Bone marrow (tissue), 2 donors: ENCODE data around the gene PTPRN2.
"Not testable (repeated sequence)": the region's sequence is repeated elsewhere in the genome, so short reads cannot be mapped to it uniquely, and the experiment has no call there.

Source experiments
- DNase-seq, 2 donors: peaks; one replicate each; lab custom pipeline; 2025; lab: John Stamatoyannopoulos, UW

PTPRN2 gene

DNA sequence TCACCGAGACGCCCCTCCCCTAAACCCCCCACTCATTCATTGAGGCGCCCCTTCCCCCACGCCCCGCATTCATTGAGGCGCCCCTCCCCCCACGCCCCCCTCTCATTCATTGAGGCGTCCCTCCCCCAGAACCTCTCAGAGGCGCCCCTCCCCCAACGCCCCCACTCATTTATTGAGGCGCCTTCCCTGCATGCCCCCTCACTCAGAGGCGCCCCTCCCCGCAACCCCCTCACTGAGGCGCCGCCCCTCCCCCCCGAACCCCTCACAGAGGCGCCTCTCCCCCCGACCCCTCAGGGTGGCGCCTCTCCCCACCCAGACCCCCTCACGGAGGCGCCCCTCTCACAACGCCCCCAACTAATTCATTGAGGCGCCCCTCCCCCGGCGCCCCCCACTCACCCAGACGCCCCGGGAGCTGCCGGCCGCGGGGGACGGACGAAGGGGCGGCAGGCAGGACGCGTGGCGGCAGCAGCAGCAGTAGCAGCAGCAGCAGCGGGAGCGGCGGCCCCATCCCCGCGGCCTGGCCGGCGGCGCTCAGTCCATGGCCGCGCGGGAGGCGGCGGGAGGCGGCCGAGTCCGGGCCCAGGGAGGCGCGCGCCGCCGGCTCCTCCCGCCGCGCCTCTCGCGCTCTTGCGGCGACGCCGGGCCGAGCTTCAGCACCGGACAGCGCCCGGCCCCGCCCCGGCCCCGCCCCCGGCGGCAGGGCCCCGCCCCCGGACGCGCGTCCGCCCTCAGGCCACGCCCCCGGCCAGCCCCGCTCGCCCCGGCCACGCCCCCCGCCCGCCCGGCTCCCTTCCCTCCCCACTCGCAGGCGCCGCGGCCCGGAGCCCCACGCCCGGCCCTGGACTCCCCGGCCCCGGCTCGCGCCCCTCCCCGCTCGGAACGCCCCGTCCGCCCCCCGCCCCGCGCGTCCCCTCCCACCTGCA lies at the start of gene PTPRN2:
Gene PTPRN2, minus strand, starts transcription at position 662 of the 923 bp plus-strand sequence.
- DNase-seq: peak in 1 of 2 donors; percentile 18

DNA sequence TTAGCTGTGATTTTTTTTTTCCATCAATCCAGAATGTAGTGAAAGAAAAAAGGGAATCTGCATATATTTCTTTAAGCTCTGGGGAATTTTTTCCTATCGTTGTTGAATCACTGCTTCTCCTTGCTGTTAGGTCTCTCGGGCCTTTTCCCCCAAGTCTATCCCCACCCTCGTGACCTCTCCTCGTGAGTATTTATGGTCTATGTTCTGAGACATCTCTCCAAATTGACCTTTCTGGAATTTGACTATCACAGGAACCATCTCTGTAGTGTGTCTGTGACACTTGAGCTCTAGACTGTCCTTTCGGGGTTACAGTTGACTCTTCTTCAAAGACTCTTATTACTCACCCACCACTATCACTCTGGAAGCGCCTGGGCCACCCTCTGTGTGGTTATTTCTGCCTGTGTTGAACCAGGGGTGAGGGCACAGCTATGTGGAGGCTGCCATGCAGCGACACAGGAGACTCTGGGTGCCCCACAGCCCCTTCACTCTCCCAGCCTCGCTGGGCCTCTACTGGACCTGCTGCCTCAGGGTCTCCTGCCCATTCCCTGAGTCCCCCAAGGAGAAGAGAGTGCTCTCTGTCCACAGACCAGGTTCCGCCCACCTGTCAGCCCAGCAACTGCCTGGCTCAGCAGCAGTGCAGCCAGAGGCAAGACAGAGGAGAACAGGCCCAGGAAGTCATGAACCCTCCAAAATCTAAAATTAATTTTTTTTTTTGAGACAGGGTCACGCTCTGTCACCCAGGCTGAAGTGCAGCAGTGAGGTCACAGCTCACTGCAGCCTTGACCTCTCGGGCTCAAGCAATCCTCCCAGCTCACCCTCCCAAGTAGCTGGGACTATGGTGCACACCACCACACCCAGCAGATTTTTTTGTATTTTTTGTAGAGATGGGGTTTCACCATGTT lies 45.7 kb upstream of the PTPRN2 start:
- no peak for DNase-seq

DNA sequence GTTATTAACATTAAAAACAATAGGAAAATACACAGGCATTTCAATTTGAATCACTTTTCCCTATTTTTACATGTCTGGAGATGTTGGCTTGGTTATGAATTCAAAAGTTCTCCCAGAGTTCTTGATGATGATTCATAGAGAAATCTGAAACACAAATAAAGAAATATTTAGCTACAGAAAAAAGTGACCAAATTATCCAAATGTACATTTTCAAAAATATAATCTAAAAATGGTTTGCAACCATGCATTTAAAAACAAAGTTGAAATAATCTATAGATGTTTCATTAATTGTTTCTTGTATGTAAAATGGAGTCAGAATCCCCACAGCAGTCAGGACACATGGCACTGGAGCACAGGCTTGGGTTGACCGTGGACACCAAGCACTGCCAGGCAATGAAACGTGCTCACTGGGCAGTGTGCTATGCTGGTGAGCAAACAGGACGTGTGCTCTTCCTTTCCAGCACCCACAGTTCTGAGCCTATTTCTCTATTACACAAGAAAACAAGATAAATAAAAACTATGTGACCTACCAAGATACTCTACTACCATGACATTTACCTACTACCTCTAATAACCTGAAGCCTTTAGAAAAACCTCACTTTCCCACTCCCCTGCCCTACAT lies 44.1 kb upstream of the PTPRN2 start:
- DNase-seq: no peak

DNA sequence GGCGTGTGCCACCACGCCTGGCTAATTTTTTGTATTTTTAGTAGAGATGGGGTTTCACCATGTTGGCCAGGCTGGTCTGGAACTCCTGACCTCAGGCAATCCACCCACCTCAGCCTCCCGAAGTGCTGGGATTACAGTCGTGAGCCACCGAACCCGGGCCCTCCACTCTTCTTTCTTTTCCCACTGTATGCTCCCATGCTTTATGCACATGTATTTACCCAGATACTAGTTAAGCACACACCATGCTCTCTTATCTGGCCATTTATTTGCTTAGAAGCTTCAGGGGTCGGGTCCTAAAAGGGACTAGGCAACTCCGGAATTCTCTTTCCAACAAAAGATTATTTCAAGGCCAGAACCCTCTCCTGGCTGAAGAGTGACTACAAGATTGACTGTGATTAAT lies 38.7 kb upstream of the PTPRN2 start:
- DNase-seq: not testable (repeated sequence)

DNA sequence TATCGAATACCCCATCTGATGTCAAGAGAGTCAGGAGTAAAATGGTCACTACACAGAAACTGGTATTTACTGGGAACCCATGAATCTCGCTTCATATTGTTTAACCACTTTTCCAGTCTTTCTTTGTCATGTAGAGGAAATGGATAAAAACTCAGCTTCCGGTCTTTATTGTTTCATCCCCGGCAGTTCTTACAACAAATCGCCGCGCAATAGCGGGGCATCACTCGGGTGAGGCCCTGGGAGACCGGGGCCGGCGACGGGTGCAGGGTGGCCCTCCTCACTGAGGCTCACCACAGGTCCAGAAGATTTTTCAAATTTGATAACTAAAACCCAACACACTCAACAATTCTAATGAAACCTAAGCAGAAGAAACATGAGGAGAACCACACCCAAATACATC lies 35.6 kb upstream of the PTPRN2 start:
- no peak for DNase-seq

DNA sequence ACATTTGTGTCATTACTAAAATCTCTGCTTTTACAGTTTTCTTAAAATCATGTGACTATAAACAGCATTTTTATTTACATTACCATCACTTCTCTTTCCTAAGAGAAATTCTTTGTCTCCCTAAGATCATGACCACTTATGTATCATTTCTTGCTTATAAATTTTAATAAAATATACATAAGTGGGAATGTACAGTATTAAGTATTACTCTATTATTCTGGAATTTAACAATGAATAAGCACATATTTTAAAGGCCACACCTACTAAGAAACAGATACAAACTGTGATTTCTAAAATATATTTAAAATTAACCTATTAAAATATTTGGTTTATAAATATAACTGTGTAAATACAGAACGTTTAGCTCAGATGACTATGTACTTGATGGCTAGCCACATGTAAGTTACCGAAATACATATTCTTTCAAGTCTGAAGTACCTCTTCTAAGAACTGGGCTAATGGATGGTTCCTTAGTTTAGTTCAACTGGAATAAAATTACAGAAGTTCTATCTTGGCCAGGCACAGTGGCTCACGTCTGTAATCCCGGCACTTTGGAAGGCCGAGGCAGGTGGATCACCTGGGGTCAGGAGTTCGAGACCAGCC lies 33.3 kb upstream of the PTPRN2 start:
- no peak for DNase-seq

DNA sequence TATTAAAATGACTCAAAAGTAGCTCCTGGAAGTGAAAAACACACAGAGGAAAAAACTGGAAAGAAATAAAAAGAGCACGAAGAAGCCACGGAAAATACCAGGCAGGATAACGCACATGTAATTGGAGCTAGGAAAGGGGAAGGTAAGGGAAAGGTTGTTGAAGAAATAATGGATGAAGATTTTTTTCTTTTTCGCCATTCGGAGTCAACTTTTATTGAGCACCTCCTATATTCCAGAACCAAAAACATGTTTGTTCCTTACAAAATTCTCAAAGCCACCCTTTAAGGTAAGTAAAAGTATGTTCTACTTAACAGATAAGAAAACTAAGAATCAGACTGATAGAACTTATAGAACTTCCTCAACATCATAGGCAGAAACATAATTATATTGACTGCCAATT lies 32.8 kb upstream of the PTPRN2 start:
- DNase-seq: no peak

DNA sequence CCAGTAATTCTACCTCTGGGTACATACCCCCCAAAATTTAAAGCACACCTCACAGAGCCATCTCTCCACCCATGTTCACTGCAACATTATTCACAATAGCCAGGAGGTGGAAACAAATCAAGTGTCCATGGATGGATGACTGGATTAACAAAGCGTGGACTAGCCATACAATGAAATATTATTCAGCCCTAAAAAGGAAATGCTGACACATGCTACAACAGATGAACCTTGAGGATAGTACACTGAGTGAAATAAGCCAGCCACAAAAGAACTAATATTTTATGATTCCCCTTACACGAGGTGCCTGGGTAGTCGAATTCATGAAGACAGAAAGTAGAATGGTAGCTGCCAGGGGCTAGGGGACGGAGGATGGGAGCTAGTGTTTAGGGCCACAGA lies 31.1 kb upstream of the PTPRN2 start:
- no peak for DNase-seq

DNA sequence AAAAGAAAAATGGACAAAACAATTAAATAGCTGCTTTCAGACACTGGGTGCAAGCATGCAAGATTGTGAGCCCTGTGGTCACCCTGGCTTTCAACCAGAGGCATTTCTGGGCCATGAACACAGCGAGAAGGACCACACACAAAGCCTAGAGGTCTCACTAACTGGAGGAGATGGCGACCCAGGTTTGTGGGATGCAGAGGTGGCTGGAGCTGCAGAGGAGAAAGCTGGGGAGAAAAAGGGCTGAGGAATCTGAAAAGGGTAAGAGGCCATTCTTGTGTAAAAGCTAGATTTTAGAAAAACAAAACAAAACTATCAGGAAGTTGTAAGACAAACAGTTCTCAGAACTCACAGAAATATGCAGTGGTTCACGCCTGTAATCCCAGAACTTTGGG lies 30.1 kb upstream of the PTPRN2 start:
- DNase-seq: no peak

DNA sequence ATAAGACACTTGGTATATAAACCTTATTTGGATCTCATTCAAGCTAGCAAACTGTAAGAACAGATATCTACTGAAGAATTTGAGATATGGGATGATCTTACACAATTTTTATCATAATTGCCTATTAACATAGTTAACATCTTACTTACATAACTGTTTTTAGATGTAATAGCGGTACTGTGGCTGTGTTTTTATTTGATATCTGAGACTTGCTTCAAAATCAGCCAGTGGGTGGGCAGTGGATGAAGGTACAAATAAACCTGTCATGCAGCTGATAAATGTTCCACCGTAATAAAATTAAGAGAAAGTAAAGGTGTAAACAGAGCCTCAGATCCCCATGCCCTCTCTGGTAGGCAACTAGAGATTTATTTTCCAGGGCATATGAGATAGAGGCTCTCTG lies 28.4 kb upstream of the PTPRN2 start:
- no peak for DNase-seq

DNA sequence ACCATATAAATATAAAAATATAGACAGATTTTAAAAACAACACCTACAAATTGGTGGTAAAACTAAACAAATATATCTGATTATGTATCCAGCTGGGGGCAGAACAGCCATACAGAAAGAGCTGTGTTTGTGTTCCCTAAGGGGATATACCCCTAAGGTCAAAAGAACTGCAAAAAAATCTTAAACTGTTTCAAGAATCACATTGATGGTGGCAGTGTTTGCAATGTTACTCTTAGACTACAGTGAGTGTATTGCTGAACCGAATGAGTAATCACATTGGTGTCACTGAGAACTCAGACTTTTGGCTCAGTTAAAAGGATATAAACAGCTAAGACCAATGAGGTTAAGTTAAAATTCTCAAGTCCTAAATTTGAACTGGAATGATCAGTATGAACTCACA lies 27.1 kb upstream of the PTPRN2 start:
- no peak for DNase-seq

DNA sequence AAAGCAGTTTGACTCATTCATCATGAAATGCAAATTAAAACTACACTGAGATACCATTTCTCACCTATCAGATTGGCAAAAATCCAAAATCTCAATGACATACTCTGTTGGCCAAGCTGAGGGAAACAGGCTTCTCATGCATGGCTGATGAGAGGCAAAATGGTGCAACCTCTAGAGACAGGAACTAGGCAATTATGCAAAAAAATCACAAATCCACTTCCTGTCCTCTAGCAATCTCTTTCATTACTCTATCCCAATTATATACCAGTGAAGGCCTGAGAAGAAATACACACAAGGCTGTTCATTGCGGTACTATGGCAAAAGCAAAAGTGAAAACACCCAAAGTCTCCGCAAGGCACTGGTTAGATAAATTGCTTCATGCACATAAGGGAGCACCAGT lies 25.9 kb upstream of the PTPRN2 start:
- no peak for DNase-seq

DNA sequence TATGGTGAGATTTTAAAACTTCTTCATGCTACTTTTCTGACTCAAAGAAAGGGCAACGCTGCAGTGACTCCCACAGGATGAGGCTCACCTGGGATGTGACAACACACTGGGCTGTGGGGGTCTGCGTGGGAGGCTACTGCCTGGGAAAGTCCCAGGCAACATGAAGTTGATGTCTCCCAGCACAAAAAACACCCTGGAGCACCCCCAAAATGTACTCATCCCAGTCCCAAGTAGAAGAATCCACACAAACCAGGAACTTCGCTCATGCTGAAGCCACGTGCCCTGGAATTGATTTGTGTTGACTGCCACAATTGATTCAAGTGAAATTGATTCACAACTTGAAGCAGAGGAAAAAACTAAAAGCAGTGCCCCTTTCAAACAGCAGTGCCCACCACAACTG lies 24.9 kb upstream of the PTPRN2 start:
- DNase-seq: no peak

DNA sequence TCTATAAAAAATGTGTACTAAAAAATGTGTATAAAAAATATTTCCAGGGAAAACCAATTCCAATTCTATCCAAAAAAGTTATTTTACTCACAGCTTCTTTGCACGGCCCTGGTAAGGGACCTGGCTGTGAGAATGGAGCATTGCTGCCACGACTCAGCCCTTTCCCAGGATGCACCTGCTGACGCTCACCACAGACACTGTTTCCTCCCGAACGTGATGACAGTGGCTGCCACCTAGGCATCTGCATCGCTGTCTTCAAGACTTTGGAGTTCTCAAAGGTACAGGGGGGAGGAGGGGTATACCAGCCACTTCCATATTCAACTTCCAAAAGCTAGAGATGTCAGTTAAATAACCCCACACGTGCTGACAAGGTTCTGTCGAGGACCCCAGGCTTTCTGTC lies 23.9 kb upstream of the PTPRN2 start:
- DNase-seq: no peak

DNA sequence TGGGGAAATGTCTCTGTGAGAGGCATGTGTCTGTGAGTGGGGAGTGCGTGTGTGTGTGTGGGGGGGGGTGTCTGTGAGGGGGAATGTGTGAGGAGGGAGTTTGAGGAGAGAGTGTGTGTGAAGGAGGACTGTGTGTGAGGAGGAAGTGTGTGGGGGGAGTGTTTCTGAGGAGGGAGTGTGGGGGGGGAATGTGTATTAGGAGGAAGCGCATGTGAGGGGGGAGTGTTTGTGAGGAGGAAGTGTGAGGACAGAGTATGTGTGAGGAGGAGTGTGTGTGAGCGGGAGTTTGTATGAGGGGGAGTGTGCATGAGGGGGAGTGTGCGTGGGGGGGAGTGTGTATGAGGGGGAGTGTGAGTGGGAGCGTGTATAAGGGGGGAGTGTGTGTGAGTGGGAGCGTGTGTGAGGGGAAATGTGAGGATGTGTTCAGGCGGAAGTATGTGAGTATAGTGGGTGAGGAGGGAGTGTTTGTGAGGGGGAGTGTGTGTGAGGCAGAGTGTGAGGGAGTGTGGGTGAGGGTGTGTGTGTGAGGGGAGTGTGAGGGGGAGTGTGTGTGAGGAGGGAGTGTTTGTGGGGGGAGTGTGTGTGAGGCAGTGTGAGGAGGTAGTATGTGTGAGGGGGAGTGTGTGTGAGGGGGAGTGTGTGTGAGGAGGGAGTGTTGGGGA lies 21.8 kb upstream of the PTPRN2 start:
- DNase-seq: no peak

DNA sequence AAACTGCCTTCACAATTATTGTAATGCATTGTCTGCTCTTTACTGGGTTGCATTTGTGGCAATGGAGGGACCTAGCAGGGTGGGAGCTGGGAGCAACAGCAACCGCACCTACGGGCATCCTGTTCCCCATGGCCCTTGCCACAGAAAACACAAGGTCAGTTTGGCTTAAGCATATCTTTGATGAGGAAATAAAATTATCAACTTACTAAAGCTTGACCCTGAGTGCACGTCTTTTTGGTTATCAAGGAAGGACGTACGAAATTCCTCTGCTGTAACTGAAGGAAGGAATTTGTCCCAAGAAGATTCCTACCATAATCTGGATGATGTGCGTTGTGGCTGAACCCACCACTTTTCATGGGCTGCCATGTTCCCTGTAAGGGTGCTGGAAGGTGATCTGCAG lies 19.9 kb upstream of the PTPRN2 start:
- DNase-seq: no peak

DNA sequence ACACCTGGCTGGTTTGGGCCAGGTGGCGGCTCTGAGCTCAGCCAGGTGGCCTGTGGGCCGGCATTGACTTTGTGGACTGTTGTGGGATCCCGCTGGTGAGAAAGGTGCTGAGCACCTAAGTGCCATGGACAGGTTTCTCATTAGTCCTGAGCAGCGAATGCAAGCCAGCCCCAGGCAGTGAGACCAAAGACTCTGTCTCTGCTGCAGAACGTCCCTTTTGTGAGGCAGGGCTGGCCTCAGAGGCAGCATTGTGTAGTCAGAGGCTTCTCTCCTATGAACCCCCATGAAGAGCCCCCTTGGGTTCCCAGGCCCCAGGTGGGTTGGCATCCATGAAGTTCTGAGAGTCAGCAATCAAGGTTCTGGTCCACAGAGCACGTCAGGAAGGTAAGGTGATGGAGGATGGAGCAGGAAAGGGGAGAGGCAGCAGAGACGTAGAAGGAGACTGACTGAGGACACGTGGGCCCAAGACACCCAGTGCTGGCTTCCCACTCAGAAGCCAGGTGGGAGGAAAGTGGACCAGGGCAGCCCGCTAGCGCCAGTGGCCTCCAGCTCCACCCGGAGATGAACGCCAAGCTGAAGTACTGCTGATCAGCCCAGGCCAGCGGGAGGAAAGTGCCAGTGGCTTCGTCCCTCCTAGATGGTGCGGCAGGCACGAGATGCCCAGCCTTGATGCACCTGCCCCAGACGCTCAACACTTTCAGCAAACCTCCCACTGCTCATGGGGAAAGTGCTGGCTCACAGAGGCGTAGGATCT lies 19.2 kb upstream of the PTPRN2 start:
- no peak for DNase-seq

DNA sequence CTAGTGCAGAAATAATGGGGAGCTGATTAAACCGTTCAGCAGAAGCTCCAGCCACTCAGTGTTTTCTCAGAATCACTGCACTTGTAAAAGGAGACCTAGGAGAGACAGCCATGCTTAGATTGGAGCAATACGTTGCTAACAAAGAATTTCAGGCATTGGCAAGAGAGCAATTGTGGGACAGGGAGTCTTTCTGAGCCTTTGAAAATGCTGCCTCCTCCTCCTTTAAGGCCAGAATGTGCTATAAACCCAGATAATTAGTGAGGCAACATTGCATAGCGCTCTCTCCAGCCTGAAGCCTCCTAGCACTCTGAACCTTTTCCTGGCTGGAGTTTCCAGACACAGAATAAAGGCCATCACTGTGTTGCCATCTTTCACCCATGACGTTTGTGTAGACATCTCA lies 18.5 kb upstream of the PTPRN2 start:
- no peak for DNase-seq

DNA sequence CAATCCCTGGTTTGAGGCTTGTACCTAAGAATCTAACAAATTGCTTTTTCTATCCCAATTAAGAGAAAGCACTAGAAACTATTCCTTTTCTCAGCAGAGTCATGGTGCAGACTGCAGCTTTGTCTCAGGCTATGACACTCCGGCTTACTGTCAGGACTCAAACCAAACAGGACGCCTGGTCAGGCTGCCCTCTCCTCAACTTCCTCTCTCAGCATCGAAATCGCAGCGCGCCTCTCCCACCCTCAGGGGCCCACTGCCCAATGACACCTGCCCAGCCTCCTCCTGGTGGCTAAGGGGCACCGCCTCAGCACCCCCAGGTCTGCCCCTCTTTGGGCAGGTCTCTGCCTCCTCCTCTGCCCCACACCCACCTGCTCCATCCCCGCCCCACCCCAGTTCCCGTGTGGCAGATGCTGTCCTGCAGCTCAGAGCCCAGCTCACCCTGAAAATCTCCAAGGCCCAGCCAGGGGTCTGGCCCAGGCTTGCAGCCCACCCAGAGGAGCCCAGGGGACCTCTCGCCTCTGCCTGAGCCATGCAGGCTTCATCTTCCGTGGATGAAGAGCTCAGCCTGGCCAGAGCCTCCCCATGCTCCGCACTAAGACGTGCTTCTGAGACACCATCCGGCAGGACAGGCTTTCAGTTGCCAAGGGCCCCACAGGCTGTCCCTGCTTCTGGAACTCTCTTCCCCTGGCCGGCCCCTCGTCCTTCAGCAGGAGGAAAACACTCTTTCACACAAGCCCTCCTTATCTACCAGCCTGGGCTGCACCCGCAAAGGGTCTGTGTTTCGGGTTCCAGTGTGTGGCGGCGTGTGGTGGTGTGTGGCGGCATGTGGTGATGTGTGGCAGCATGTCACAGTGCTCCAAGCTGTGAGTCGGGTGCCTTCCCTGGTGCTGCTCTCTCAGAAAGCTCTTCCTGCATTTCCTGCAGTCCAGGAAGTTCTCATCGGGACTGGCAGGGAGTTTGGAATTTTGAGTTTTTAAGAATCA lies 16.4 kb upstream of the PTPRN2 start:
- no peak for DNase-seq
